CD4-positive, alpha-beta T cell treated with Interleukin-17A for 4 hours (primary cell): ENCODE measurements around the gene PSMB7.

Experiments used
- DNase-seq: peaks from one replicate; pipeline ENCODE4 v3.0.0-alpha.2; 2020; ENCODE audit warnings: mixed read lengths

Gene PSMB7

DNA sequence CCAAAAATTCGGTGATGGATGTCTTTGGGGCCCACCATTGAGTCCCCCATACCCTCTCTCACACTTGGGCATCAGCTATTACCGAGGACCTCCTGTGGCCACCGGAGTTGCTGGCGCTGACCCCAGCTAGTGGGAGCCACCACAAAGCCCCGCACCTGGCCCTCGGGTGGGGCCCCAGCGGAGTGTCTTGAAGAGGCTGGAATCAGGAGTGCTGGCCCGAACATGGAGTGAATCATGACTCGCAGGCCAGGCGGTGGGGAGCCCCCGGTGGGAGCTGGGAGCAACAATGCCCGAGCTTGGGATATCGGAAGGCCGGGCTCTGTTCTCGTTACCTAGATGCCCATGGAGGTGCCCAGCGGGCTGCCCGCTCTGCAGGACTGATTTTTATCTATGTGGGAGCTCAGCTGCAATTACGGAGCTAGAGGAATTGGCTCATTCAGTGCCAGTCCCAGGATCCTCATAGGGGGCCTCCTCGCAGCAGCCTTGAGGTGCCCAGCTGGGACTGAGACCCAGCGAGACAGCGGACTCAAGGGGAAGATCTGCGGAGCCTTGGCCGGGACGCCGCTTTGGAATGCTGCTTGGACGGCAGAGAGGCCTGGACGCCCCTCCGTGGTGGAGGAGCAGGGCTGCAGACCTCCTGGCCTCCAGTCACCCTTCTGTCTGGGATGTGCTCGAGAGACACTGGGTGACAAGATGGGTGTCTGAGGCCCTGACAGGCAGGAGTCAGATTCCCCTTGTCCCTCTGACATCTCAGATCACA lies 70.8 kb downstream of the PSMB7 start:
- no peak for DNase-seq

DNA sequence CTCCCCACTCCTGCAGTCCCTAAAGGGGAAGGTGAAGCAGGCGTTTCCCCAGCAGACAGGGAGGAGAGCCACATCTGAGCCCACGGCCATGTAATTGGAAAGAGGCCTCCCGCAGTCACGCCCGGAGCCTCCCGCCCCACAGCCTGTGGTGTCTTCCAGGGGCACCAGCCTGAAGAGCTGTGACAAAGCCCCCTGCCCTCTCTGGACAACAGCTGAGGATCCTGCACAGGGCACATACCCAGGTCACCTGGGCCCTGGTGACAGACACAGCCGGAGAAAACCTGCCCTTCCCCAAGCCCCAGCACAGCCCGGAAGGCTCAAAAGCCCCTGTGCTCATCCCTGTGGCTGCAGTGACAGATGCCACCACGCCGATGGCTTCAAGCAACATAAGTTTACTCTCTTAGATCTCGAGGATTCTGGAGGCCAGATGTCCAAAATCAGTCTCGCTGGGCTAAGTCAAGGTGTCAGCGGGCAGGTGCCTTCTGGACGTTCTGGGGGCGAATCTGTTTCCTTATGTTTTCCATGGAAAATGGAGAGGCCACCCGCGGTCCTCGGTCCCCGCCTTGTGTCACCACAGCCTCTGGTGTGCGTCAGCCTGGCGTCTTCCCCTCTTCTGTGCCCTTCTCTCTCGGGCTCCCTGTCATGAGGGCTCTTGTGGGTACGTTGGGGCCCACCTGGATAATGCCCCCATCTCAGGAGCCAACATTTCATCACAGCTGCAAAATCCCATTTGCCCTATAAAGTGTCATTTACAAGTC lies 71.5 kb downstream of the PSMB7 start:
- DNase-seq, result no peak

DNA sequence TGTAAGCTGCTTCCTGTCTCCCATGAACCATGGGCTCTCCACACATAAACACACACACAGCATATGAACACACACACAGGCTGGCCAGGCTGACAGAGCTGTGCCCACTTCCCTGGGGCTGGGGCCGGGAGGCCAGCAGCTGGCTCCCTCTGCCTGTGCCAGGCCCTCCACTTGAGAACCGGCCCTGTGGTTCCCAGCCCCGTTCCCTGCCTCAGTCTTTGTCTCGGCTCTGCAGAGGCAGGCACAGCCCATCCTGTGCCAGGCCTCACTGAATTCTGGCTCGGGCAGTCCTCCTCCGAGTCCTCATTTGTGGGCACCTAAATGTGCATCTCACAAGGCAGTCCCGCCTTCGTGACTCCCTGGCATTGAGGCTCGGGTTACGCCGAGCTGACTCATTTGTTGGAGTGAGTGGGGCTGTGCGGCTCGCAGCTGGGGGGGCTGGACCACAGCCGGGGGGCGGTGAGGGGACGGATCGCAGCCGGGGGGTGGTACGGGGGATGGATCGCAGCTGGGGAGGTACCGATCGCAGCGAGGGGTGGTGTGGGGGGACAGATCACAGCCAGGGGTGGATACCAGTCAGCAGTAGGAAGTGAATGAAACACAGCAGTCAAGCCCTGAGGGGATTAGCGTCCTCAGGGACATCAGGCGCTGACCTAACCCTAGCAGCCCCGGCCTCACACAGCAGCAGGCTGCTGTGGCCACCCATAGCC lies 72.3 kb downstream of the PSMB7 start:
- DNase-seq, result no peak

DNA sequence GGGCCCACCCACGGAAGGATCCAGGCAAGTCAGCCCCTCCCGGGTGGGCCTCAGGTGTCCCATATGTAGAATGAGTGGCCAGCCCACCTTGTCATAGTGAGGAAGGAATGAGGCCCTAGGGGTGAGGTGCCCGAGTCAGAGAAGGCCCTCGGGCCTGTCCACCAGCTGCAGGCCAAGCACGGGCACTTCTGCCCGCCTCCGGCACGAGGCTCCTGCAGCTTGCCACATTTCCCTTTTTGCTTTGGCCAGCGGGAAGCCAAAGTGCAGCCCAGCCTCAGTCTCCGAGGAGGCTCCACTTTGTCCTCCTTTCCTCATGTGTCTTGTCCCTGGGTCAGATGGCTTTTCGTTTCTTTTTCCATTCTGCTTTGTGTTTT lies 72.9 kb downstream of the PSMB7 start:
- DNase-seq, result no peak

DNA sequence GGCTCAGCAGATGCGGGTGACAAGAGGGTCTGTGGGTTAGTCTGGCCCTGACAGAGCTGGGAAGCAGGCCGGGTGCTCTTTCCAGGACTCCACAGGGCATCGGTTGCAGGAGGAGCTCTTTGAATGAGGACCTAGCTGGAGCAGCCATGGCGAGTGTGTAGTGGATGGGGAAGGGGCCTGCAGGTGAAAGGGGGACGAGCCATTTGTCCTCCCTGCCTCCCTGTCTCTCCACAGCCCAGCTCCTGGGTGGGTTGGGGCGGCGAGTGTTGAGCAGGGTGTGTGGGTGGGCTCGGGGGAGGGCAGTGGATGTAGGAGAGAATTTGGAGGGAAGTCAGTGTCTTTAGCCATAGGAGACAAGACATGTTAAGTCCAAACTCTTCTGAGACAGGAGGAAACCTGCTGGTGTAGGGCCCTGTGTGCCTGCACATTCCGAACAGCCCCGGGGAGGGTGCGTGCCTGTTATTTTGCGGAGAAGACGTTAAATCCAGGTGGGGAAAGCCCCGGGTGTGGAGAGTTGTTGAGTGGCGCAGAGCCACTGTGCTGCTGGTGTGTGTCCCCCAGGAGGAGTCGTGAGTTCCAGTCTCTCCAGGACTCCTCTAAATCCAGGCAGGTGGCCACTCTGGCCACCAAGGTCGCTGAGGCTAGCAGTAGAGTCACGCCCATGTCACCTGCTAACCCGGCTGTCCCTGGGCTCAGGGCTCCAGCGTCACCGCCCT lies 73.6 kb downstream of the PSMB7 start:
- no peak for DNase-seq

DNA sequence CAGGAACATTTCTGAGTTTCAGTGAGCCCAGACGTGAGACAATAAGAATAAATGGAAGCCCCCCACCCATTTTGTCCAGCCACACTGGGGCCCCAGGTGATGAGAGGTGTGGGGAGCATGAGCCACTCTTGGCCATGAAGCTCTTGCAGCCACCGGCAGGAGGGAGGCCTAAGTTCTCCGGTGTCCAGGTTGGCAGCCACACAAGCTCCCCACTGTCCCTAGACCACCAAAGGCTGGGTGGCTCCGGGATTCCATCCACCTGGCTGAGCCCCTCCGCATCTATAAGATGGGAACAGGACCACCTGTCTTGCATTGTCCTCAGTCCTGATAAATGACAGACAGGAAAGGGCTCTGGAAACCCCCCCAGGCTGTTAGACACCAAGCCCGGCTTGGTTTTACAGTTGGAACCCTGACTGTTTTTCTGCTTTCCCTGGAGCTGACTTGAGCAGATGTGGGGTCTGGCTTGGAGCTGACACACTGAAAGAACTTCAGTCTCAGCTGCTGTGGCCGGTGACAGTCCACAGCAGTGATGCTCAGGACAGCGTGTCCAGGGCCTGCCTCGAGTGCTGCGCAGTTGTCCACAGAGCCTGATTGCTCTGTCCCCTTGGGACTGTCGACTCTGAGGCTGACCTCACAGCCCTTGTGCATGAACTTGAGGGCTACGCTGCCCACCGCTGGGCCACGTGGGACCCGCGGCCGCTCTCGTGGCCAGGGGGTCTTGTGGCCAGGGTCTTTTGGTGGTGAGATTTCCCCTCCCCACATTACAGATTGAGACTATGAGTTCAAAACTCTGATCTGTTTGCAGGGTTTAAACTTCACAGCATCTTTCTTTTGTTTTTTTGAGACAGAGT lies 74.8 kb downstream of the PSMB7 start:
- no peak for DNase-seq

DNA sequence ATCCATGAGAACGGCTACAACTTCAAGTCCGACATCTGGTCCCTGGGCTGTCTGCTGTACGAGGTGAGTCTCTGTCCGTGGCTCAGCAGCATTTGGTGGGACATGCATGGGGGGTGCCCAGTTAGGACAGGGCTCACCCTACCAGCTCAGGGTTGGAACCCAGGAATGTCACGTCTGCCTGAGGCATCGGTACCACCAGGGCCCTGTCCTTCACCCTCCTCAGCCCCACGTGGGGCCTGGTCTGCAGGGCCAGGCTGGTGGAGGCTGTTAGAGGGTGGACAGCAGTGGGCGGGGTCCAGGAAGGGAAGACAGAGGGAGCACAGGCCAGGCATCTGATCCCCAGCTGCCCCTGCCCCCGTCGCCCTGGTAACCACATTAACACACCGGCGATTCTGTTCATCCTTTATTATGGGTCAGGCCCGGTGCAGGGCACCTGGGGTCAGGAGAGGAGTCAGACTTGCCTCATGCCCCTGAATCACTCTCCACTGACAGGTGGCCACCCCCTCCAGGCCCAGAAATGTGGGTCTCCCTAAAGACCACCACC lies 75.6 kb downstream of the PSMB7 start:
- no peak for DNase-seq

DNA sequence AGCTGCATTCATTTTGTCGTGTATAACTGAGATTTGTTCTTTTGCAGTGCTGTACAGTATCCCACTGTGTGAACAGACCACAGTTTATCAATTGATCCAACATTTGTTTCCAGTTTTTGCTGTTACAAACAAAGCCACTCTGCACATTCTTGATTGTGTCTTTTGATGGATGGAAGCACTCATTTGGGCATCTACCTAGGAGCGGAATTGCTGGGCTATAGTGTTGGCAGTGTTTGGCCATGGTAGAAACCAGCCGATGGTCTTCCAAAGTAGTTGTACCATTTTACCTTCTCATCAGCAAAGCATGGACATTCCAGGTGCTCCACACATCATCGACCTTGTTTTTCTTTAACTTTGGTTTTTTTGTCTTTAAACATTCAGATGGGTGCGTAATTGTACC lies 77.7 kb downstream of the PSMB7 start:
- no peak for DNase-seq

DNA sequence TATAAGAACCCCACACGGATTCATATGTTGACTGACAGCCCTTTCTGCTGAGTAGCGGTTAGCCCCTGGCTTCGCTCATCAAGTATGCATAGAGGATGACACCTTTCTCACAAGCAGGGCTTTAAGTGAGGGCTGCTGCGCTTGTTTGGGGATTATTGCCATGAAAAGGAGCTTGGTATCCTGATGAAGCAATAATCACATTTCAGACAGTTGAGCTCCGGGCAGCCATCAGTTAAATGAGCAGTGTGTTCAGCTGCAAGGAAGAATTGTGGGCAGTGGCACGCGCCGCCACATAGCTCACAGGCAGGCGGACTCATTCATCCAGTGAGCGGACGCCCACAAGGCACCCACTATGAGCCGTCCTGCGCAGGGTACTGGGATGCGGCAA lies 79.9 kb downstream of the PSMB7 start:
- no peak for DNase-seq

DNA sequence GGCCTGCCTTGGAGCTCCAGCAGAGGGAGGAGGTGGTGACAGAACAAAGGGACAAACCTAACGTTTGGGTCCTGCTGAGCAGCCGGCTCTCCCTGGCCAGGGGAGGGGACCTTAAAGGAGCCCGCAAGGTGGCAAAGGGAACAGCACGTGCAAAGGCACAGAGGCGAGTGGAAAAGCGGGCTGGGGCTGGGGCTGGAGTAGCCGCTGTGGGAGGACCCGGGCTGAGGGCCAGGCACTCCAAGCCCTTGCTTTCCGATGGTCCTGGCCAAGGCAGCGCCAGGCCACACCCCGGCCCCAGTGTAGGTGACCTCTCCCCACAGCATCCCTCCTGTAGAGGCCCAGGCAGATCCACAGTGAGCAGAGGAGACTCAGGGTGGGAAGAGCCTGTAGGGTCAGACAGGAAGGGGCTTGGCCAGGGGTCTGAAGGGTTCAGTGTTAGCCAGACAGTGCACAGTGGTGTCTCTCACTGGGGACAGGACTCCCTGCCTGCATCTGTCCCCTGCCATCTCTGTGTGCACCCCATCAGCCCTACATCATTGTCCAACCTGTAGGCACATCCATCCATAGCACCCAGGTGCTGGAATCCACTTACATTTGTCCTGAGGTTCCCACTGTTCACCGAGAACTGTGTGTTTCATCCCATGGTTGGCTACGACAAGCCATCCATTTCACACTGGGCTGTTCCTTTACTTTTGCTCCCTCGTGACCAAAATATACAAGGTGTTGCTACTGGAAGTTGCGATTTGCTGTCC lies 80.5 kb downstream of the PSMB7 start:
- no peak for DNase-seq

DNA sequence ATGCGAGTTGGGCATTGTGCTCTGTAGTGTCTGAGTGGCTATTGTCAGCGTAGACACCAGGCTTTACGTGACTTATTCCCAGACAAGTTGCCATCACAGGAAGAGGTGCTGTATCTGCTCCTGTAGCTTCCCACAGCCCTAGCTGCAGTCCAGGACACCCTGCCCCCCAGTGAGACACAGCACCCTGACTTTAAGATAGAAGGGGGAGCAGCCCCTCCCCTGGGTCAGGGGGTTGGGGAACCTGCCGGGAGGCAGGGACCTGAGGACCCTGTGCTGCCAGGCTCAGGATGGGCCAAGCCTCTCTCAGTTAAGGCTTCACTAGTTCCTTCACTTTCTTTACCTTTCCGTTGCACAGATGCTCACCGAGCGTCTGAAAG lies 82.1 kb downstream of the PSMB7 start:
- DNase-seq, result no peak

DNA sequence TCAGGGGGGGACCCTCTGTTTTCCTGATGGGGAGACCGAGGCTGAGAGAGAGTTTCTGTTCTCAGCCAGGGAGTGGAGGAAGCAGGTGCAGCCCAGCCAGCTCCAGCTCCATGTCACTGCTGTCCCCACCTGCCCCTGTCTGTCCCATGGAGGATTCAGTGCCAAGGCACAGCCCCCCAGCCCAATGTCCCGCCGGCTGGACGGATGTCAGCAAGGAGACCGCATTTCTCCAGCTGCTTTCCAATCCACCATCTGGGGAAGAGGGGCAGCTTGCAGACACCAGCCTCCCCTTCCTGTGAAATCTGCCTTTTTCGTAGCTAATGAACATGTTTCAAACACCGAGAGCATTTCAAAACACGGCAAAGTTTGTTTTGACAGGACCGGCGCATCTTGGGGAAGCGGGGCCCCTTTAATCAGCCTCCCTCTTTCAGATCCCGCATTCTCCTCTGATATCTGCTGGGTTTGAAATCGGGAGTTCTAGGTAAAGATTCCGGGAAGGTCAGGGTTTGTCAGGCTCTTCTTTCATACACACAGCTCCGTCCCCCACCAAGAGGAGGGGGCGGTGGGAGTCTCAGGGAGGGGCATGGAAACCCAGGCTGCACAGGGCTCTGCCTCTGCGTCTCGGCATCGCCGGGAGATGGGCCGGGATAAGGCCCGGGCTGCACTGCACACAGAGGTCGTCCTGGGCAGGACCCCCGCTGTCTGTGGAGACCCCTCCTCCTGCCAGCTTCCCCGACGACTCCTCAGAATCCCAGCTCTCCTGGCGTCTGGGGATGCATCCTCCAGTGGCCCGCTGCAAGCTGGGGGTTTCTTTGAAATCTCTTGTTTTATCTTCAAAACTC lies 82.7 kb downstream of the PSMB7 start:
- no peak for DNase-seq

DNA sequence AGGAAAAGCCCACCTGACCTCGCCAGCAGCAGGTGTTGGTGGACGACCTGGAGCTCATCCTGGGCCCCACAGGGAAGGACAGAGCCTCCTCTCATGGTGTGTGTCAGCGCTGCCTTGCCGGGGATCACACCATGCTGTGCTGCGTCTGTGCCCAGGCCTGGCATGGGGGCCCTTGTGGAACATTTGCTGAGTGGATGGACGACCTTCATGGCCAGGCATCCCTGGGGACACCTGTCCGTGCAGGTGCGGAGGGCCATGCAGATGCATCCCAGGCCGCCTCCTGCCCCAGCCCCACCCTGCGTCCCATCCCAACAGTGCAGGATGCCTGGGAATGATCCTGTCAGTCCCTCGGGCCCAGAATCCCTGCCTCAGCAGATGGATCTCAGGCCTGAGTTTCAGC lies 83.7 kb downstream of the PSMB7 start:
- no peak for DNase-seq

DNA sequence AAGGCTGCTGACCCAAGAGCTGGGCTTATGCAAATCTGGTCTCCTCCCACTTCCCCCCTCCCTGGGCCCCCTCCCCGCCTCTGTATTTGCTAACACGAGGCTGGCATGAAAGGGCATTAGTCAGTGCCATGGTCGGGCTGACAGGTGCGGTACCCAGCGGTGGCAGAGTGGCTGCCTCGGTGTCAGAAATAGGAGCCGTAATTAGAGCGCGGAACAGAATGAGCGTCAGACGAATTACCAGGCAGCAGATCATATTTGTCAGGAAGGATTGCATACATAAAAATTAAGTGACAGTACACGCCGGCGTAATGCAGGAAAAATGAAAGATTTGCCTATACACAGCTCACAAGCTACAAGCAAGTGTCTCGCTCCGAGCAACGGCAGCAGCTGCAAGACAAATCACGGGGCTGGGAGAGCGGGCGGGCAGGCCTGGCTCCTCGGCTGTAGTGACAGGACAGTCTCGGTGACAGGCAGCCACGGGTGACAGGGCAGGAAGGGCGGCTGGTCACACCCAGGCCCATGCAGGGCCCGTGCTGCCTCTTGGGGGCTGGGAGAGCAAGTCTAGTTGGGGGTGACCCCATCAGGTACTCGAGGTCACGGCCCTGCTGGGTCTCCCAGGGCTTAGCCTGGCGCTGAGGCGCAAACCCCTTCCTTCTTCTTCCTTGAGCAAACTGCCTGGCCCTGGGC lies 85.1 kb downstream of the PSMB7 start:
- DNase-seq, result no peak

DNA sequence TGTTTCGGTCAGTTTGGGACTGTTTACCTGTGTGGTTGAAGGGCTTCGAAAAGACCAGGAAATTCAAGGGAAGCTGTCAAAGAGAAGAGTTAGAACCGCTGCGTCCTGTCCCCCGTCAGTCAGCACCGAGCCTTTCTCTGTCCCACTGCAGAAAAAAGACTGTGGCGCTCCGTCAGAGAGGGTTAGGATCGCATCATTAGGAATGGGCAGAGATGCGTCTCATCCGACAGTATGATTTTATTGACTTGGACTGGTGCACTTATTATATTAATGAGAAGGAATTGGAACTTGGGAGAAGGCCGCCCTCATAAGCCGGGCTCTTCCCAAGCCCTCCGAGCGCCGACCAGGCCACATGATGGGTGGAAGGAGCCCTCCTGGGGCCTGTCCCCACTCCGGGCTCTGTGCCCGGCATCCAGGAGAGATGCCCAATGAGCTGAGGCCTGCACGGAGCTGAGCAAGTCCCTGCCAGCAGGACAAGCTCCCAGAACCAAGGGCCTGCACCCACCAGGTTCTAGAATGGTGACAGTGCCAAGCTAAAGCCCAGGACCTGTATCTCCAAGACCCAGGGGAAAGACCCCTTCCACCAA lies 85.9 kb downstream of the PSMB7 start:
- DNase-seq, result no peak

DNA sequence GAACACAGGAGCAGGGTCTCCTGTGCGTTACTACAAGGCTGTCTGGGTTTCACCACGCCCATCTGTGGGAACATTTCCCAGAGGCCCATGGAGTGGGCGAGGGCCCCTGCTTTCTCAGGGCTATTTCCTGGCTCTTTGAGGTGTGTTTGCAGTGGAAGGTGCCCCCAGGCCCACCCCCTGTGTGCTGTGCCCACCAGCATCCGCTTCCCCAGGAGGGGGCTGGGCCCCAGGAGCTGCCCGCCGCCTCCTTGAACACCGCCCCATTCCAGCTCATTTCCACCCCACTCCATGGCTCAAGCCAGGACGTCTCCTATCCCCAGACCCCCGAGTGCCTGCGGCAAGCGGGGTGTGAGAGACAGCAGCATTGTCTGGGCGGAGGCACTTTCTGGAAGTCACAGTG lies 87.0 kb downstream of the PSMB7 start:
- DNase-seq, result no peak

DNA sequence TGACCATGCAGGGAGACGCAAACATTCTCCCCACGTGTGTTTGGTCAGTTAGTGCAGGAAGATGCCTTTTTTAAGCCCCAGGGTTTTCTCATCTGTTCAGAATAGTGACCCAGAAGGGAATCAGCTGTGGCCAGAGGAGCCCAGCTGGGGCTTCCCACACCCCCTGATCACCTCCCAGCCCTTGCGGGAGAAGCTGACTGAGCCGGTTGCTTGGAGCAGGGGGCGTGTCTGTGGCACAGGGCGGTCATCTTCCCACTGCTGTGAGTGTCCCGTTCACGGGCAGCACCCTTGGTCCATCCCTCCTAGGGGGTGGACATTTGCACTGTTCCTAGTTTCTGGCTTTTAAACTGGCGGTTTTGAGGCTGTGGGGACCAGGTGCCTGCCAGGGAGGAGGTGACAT lies 87.8 kb downstream of the PSMB7 start:
- DNase-seq, result no peak

DNA sequence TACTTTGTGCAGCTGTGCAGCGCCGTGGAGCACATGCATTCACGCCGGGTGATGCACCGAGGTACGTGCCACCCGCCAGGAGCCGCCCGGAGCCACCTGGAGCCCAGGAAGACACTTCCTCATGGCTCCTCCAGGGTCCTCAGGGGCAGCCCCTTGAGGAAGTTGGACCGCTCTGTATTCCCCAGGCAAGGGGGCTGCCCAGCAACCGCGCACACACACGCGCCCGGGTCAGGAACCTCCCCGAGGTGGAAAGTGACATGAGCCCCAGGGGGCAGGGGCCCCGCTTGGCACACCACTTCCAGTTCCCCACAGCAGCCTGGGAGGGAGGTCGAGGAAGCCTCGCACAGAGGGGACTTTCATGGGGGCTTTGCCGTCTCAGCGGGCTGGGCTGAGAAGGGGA lies 88.9 kb downstream of the PSMB7 start:
- DNase-seq, result no peak

DNA sequence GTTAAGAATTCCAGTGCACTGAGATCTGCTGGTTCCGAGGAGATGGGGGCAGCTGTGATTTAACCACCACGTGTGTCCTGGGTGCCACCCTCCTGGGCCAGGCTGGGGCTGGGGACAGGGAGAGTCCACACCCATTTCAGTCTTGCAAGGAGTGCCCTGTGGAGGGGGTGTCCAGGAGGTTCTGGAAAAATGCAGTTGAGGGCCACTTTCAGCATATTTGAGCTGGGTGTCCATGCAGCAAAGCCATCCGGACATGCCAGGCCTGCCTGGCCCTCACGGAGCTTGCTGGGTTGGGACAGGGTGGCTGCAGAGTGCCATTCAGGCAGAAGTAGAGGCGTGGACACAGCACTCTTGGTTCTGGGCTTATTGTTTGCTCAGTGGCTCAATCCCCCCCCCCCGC lies 89.4 kb downstream of the PSMB7 start:
- no peak for DNase-seq
